HepG2 (cell line): ENCODE data around the gene ACSS1. TPM values are rescaled to one million over a fixed set of nuclear protein-coding genes. Genes with fewer than 3 reads are reported as not detected.

ENCODE experiments used
- ATAC-seq: fragments of 200-7000 bp; cut with Tn5 transposase; 3 replicates; pipeline ENCODE4 v1.9.1; 2020; ENCODE audit warnings: mild to moderate bottlenecking, moderate library complexity
- BruUV-seq: library from RNA; stranded (reverse); fragments of 400-500 nt; replicated peaks from 2 replicates; lab custom pipeline; 2021; lab: Mats Ljungman, UMichigan
- CTCF ChIA-PET: fragments of 300-600 bp; formaldehyde crosslinking; extraction: SDS; loops from one replicate; lab custom pipeline; 2021; ENCODE audit warnings: low total read pairs, inconsistent platforms, low intra/inter-chr PET ratio; lab: Yijun Ruan, JAX
- POLR2A ChIA-PET: fragments of 350-600 bp; sonication (Branson Sonifier 250); formaldehyde crosslinking; loops from one replicate; lab custom pipeline; 2020; ENCODE audit warnings: antibody characterized with exemption, inconsistent platforms; lab: Yijun Ruan, JAX
- DNase-seq: peaks from one replicate; pipeline ENCODE4 v3.0.0-alpha.2; 2015; ENCODE audit warnings: low spot score
- FAIRE-seq: peaks from 3 replicates; lab custom pipeline; 2011; peaks lifted over from hg19 to GRCh38; lab: Jason Lieb, UNC
- H2AFZ ChIP-seq: one replicate; pipeline ENCODE4 v1.6.1; 2011; ENCODE audit warnings: low read length, inconsistent platforms
- H3K27ac ChIP-seq: fragments of 300-600 bp; 3 replicates; pipeline ENCODE4 v1.8.0; 2011; ENCODE audit warnings: mixed run types, mild to moderate bottlenecking, mixed read lengths, low read length, inconsistent platforms; ENCODE audit not compliant: insufficient read depth; ENCODE audit errors: extremely low read length
- H3K27me3 ChIP-seq, 2 experiments: fragments of 200-600 bp in 1 of 2; 2 replicates in 1 of 2; 3 replicates in 1 of 2; pipeline versions ENCODE4 v1.6.0 to v1.8.0; 2011; ENCODE audit warnings: low read length in 2 of 2, mild to moderate bottlenecking in 2 of 2, moderate library complexity in 2 of 2, inconsistent platforms in 1 of 2; ENCODE audit not compliant: insufficient read depth in 2 of 2, control insufficient read depth in 1 of 2
- H3K36me3 ChIP-seq, 2 experiments: fragments of 200-600 bp in 1 of 2; replicated peaks in 1 of 2; 2 replicates in 1 of 2; 3 replicates in 1 of 2; pipeline versions ENCODE4 v1.5.1 to v1.8.0; 2011; ENCODE audit warnings: low read length in 2 of 2, inconsistent platforms in 1 of 2; ENCODE audit not compliant: insufficient read depth in 2 of 2, control insufficient read depth in 1 of 2
- H3K4me1 ChIP-seq: 2 replicates; pipeline ENCODE4 v1.5.1; 2012; ENCODE audit warnings: low read length, inconsistent platforms; ENCODE audit not compliant: insufficient read depth
- H3K4me2 ChIP-seq: 2 replicates; pipeline ENCODE4 v1.6.0; 2011; ENCODE audit warnings: low read depth, low read length, inconsistent platforms
- H3K4me3 ChIP-seq, 3 experiments: fragments of 200-600 bp in 1 of 3; sonication (generic), shearing (Covaris generic) in 1 of 3; replicated peaks in 1 of 3; 2 replicates each; pipeline ENCODE4 v1.5.1; 2011 to 2016; ENCODE audit warnings: low read length in 3 of 3, inconsistent platforms in 2 of 3, low read depth in 2 of 3, mild to moderate bottlenecking in 2 of 3, control low read depth in 1 of 3, mixed read lengths in 1 of 3; ENCODE audit not compliant: insufficient read depth in 1 of 3
- H3K79me2 ChIP-seq: one replicate; pipeline ENCODE4 v1.6.1; 2011; ENCODE audit warnings: low read length, inconsistent platforms; ENCODE audit not compliant: insufficient read depth
- H3K9ac ChIP-seq: 2 replicates; pipeline ENCODE4 v1.6.0; 2011; ENCODE audit warnings: mild to moderate bottlenecking, low read depth, low read length, inconsistent platforms; ENCODE audit not compliant: insufficient read depth
- H3K9me3 ChIP-seq: 2 replicates; pipeline ENCODE4 v1.5.1; 2012; ENCODE audit warnings: mild to moderate bottlenecking, low read length
- H4K20me1 ChIP-seq: 2 replicates; pipeline ENCODE4 v1.6.0; 2011; ENCODE audit warnings: inconsistent platforms, mild to moderate bottlenecking, low read length, moderate library complexity; ENCODE audit not compliant: insufficient read depth
- HNF4A ChIP-seq: sonication (generic); formaldehyde crosslinking; IDR thresholded peaks from 2 replicates; pipeline ENCODE4 v1.4.0; 2020; ENCODE audit warnings: missing genetic modification reagents
- JUND ChIP-seq: sonication (generic); formaldehyde crosslinking; IDR thresholded peaks from 2 replicates; pipeline ENCODE4 v1.8.0; 2022; ENCODE audit warnings: mild to moderate bottlenecking, missing genetic modification reagents
- NFYC ChIP-seq: IDR thresholded peaks from 2 replicates; pipeline ENCODE4 v1.6.1; 2016; ENCODE audit warnings: missing genetic modification reagents, missing compliant biosample characterization
- STAT5B ChIP-seq: sonication (generic); formaldehyde crosslinking; IDR thresholded peaks from 2 replicates; pipeline ENCODE4 v1.4.0; 2020; ENCODE audit warnings: missing genetic modification reagents
- TEAD2 ChIP-seq: sonication (generic); formaldehyde crosslinking; IDR thresholded peaks from 2 replicates; pipeline ENCODE4 v1.9.0; 2021; ENCODE audit warnings: missing genetic modification reagents
- WGBS: methylation state at CpG from one replicate; pipeline ENCODE4 v1.1.6; 2017; ENCODE audit warnings: low lambda C conversion rate; 5-methylcytosine and 5-hydroxymethylcytosine counted together
- in situ Hi-C: cut with HindIII; loops from 2 replicates; pipeline ENCODE4 v1.10.0; 2017; ENCODE audit warnings: low pct_unique_long_range_greater_than_20kb; ENCODE audit not compliant: extremely low pct_ligation_motif_present
- intact Hi-C: fragments of 100-400 bp; cut with micrococcal nuclease; formaldehyde crosslinking; loops from one replicate; pipeline ENCODE4 v1.10.0; 2022; ENCODE audit not compliant: unreplicated experiment
- polyA plus RNA-seq, 8 experiments: library from polyadenylated mRNA; depleted of rRNA in 3 of 8; stranded (reverse) in 7 of 8; unstranded in 1 of 8; fragments of >200 nt; fragmentation: Illumina TruSeq in 4 of 8; extraction: Trizol in 4 of 8; gene quantifications; 2 replicates each; pipeline versions ENCODE4 v1.2.1 to v1.2.3, GENCODE V29; 2011 to 2016; ENCODE audit warnings: low read depth in 4 of 8, missing spikeins in 1 of 8, mixed read lengths in 1 of 8; ENCODE audit not compliant: insufficient read depth in 1 of 8
- total RNA-seq, 5 experiments: library from RNA; depleted of rRNA; stranded (reverse); fragments of >200 nt; fragmentation: Illumina TruSeq; extraction: Trizol; gene quantifications; 2 replicates each; pipeline ENCODE4 v1.2.3, GENCODE V29; 2016; ENCODE audit warnings: low read depth in 1 of 5
- TF ChIP-seq, protein P1 (sequence below): sonication (generic); formaldehyde crosslinking; IDR thresholded peaks from 2 replicates; pipeline ENCODE4 v1.4.0; 2020; ENCODE audit warnings: missing genetic modification reagents
- TF ChIP-seq, protein P2 (sequence below): sonication (generic); formaldehyde crosslinking; IDR thresholded peaks from 2 replicates; pipeline ENCODE4 v1.4.0; 2020; ENCODE audit warnings: mild to moderate bottlenecking, missing genetic modification reagents

The ACSS1 gene
- total and polyA plus RNA-seq, 2 of the 13 experiments (the other 11 are each of a cell fraction or from before 2014, with no cell fraction given): 15.2 to 41.6 TPM

DNA sequence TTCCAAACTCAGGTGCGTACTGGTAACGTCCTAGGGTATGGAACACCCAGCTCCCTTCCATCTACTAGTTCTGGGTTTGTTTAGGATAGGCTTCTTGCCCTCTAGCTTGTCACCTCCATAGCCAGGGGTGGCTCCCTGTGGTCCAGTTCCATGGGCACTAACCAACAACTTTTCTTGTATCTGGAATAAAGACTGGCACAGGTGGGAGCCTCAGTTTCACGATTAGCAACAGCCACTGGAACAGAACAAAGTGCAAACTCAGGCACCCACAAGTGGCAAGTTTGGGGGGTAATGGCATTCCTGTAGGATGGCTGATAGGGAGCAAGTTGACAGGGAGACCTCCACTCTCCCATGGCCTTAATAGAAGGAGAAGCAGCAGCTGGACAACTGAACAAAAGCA, 59.8 kb downstream of the ACSS1 start:
- Histone ChIP-seq H3K36me3 (no peaks in the 10 kb centered on the region), H3K4me3 (no peak overlapping the region), H3K4me1 (peaks cover 21% of the 10 kb centered on the region), H2AFZ (no peak overlapping the region), H3K79me2 (no peaks in the 10 kb centered on the region), H4K20me1 (no peaks in the 10 kb centered on the region), H3K9me3 (no peaks in the 10 kb centered on the region), H3K27ac (no peak overlapping the region), H3K27me3 (peaks cover 1 to 7% of the 10 kb centered on the region in 2 experiments; a peak in 1 of 5 replicates), H3K9ac (no peak overlapping the region), H3K4me2 (no peak overlapping the region)
- CTCF ChIA-PET: interaction anchor here (6.9 kb wide), 1 partner anchor 67 kb away, joined by 138 read pairs; no protein-coding TSS in a partner anchor
- TF ChIP-seq NFYC (CRISPR knock-in tag): no peak
- FAIRE-seq (no peak), DNase-seq (no peak), ATAC-seq (no peak)
- in situ Hi-C loops: loop anchor here (5.0 to 10.0 kb wide), 2 partner anchors 64 to 297 kb away; no protein-coding TSS in a partner anchor
- POLR2A ChIA-PET: no interaction called here
- WGBS: 12% methylated on average over 3 of the region's 3 CpGs
- intact Hi-C loops: loop anchor here (10.0 kb wide), 1 partner anchor 397 kb away; the partner anchor contains the start of gene ABHD12
- BruUV-seq: no TSS peak

DNA sequence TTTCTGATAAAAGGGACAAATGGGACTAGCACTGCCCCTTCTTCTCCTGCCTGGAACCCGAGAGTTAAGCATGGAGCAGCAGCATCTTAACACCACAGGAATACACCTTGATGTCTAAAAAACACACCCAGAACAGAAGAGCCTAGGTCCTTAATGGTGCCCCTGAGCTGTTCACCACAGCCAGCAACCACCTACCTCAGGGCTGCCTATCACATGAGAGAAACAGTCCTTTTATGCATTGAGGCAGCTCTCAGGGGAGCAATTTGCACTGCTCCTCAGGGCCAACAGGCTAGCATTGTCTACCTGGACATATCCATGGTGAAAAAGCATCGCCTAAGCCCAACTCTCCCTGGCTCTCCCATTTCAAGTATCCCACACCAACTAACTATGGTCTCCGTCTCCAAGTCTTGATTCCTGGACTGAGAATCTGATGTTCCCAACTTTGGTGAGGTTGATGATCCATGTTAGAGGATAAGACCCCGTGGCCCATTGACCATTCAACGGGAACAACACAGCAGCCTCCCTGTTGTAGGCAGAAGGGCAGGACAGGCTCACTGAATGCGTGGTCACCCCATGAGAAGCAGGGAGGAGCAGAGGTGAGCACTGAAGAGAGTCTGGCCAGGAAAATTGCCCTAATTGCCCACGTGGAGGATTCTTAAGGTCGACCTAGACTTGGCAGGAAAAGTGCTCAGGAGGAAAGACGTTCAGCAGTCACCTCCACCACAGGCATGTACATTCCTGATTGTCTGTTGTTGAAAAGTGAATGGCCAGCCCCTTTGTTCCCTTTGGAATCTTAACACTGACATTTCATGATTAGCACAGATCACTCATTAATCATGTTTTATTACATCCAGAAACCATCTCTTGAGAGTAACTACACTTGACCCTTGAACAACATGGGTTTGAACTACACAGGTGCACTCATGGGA, 61.2 kb downstream of the ACSS1 start:
- no peak for ATAC-seq
- CTCF ChIA-PET: interaction anchor here (3.5 to 6.9 kb wide), 2 partner anchors 68 to 182 kb away, joined by 45 to 138 read pairs; no protein-coding TSS in a partner anchor
- intact Hi-C loops: loop anchor here (10.0 kb wide), 1 partner anchor 398 kb away; the partner anchor contains the start of gene ABHD12

More for the DNA sequence above, 61.2 kb downstream of the ACSS1 start:
- Histone ChIP-seq H3K27ac (no peak overlapping the region), H3K9ac (no peak overlapping the region)
- in situ Hi-C loops: loop anchor here (5.0 to 10.0 kb wide), 2 partner anchors 66 to 298 kb away; no protein-coding TSS in a partner anchor
- POLR2A ChIA-PET: interaction anchor here (0.5 to 1.1 kb wide), 2 partner anchors 60 to 1905 kb away, joined by 3 to 4 read pairs; no protein-coding TSS in a partner anchor
- TF ChIP-seq HNF4A (CRISPR knock-in tag) (no peak), JUND (CRISPR knock-in tag) (no peak), TEAD2 (CRISPR knock-in tag) (no peak), STAT5B (no peak)
- TF ChIP-seq, protein P1, sequence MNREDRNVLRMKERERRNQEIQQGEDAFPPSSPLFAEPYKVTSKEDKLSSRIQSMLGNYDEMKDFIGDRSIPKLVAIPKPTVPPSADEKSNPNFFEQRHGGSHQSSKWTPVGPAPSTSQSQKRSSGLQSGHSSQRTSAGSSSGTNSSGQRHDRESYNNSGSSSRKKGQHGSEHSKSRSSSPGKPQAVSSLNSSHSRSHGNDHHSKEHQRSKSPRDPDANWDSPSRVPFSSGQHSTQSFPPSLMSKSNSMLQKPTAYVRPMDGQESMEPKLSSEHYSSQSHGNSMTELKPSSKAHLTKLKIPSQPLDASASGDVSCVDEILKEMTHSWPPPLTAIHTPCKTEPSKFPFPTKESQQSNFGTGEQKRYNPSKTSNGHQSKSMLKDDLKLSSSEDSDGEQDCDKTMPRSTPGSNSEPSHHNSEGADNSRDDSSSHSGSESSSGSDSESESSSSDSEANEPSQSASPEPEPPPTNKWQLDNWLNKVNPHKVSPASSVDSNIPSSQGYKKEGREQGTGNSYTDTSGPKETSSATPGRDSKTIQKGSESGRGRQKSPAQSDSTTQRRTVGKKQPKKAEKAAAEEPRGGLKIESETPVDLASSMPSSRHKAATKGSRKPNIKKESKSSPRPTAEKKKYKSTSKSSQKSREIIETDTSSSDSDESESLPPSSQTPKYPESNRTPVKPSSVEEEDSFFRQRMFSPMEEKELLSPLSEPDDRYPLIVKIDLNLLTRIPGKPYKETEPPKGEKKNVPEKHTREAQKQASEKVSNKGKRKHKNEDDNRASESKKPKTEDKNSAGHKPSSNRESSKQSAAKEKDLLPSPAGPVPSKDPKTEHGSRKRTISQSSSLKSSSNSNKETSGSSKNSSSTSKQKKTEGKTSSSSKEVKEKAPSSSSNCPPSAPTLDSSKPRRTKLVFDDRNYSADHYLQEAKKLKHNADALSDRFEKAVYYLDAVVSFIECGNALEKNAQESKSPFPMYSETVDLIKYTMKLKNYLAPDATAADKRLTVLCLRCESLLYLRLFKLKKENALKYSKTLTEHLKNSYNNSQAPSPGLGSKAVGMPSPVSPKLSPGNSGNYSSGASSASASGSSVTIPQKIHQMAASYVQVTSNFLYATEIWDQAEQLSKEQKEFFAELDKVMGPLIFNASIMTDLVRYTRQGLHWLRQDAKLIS (CRISPR knock-in tag): no peak
- TF ChIP-seq, protein P2, sequence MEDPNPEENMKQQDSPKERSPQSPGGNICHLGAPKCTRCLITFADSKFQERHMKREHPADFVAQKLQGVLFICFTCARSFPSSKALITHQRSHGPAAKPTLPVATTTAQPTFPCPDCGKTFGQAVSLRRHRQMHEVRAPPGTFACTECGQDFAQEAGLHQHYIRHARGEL (CRISPR knock-in tag): no peak
- TF ChIP-seq, all 625 proteins: peak for 0
- Histone ChIP-seq H3K4me1 (peaks cover 27% of the 10 kb centered on the region), H3K36me3 (no peaks in the 10 kb centered on the region), H3K27me3 (peaks cover 1 to 7% of the 10 kb centered on the region in 2 experiments; a peak in 2 of 5 replicates), H2AFZ (no peak overlapping the region), H3K4me2 (no peak overlapping the region), H3K79me2 (peaks cover 7% of the 10 kb centered on the region), H4K20me1 (no peaks in the 10 kb centered on the region), H3K9me3 (no peaks in the 10 kb centered on the region), H3K4me3 (no peak overlapping the region)
- DNase-seq: no peak
- no TSS peak for BruUV-seq
- WGBS: 17% methylated on average over 9 of the region's 9 CpGs
- FAIRE-seq: no peak
